Measurements from ENCODE around the gene SEZ6. TPM values are rescaled to one million over a fixed set of nuclear protein-coding genes. Genes with fewer than 3 reads are reported as not detected.

The SEZ6 gene
- total RNA-seq, 1 donor from 2014 or later = not detected

- no peak for DNase-seq (ENCODE audit: low read depth, low spot score)
Measured at GRCh38 chr17:29036584-29036983, 30.8 kb upstream of the SEZ6 start.

GRCh38 chr17:29034510-29034909 is 28.7 kb upstream of the SEZ6 start:
- no peak for DNase-seq (ENCODE audit: low read depth, low spot score)

GRCh38 chr17:29032857-29033197 is 27.0 kb upstream of the SEZ6 start:
- no peak for DNase-seq (ENCODE audit: low read depth, low spot score)

GRCh38 chr17:29032013-29032856 is 26.4 kb upstream of the SEZ6 start:
- no peak for DNase-seq (ENCODE audit: low read depth, low spot score)

- DNase-seq (ENCODE audit: low read depth, low spot score) = no peak
Measured at GRCh38 chr17:29031488-29031887, 25.7 kb upstream of the SEZ6 start.

- DNase-seq (ENCODE audit: low read depth, low spot score) = no peak
Measured at GRCh38 chr17:29024316-29024952, 18.6 kb upstream of the SEZ6 start.

GRCh38 chr17:29022074-29022473 is 16.2 kb upstream of the SEZ6 start:
- no peak for DNase-seq (ENCODE audit: low read depth, low spot score)

- DNase-seq (ENCODE audit: low read depth, low spot score) = no peak
Measured at GRCh38 chr17:29021226-29021625, 15.4 kb upstream of the SEZ6 start.

- DNase-seq (ENCODE audit: low read depth, low spot score) = no peak
Measured at GRCh38 chr17:29020576-29020975, 14.7 kb upstream of the SEZ6 start.

- no peak for DNase-seq (ENCODE audit: low read depth, low spot score)
Measured at GRCh38 chr17:29019475-29020181, 13.8 kb upstream of the SEZ6 start.

- no peak for DNase-seq (ENCODE audit: low read depth, low spot score)
Measured at GRCh38 chr17:29018788-29019474, 13.1 kb upstream of the SEZ6 start.

GRCh38 chr17:29016345-29017210 is 10.7 kb upstream of the SEZ6 start:
- no peak for DNase-seq (ENCODE audit: low read depth, low spot score)

- DNase-seq (ENCODE audit: low read depth, low spot score) = no peak
Measured at GRCh38 chr17:29014716-29015115, 8.9 kb upstream of the SEZ6 start.

- DNase-seq (ENCODE audit: low read depth, low spot score) = no peak
Measured at GRCh38 chr17:29012535-29012934, 6.7 kb upstream of the SEZ6 start.

GRCh38 chr17:29010586-29010985 is 4.8 kb upstream of the SEZ6 start:
- DNase-seq (ENCODE audit: low read depth, low spot score) = no peak

- DNase-seq (ENCODE audit: low read depth, low spot score) = no peak
Measured at GRCh38 chr17:29010129-29010528, 4.3 kb upstream of the SEZ6 start.

- no peak for DNase-seq (ENCODE audit: low read depth, low spot score)
Measured at GRCh38 chr17:29008591-29008990, 2.8 kb upstream of the SEZ6 start.

- DNase-seq (ENCODE audit: low read depth, low spot score) = no peak
Measured at GRCh38 chr17:29007860-29008455, 2.1 kb upstream of the SEZ6 start.

GRCh38 chr17:29007456-29007855 is 1.6 kb upstream of the SEZ6 start:
- no peak for DNase-seq (ENCODE audit: low read depth, low spot score)

GRCh38 chr17:29004081-29004692 is 1.6 kb downstream of the SEZ6 start:
- DNase-seq (ENCODE audit: low read depth, low spot score) = no peak

All from pulmonary artery endothelial cell (primary cell).